Nephron (organoid): Measurements from ENCODE around the gene NCAM2.

Experiments
- H3K27ac Mint-ChIP-seq, 3 experiments: 2 replicates each; pipeline ENCODE4 v1.8.0; 2020; ENCODE audit warnings: mixed read lengths in 3 of 3, mild to moderate bottlenecking in 2 of 3, moderate library complexity in 1 of 3
- H3K27me3 Mint-ChIP-seq: 2 replicates; pipeline ENCODE4 v1.8.0; 2021; ENCODE audit warnings: low read depth, mild to moderate bottlenecking, moderate library complexity, mixed read lengths
- H3K36me3 Mint-ChIP-seq: 2 replicates; pipeline ENCODE4 v1.8.0; 2020; ENCODE audit warnings: low read depth, mixed read lengths
- H3K4me1 Mint-ChIP-seq: 2 replicates; pipeline ENCODE4 v1.8.0; 2020; ENCODE audit warnings: mixed read lengths
- H3K4me3 Mint-ChIP-seq, 3 experiments: 2 replicates each; pipeline ENCODE4 v1.8.0; 2020; ENCODE audit warnings: mild to moderate bottlenecking in 3 of 3, mixed read lengths in 3 of 3, moderate library complexity in 2 of 3
- H3K9me3 Mint-ChIP-seq: 2 replicates; pipeline ENCODE4 v1.8.0; 2020; ENCODE audit warnings: mixed read lengths
- TF ChIP-seq, protein P1 (sequence below), 3 experiments: fragments of 200-600 bp; sonication (generic); IDR thresholded peaks; one replicate each; pipeline ENCODE4 v1.5.0; 2021; ENCODE audit warnings: antibody characterized with exemption in 3 of 3; ENCODE audit not compliant: unreplicated experiment in 3 of 3

NCAM2 gene

GRCh38 chr21:21103692-21104091 lies 105.5 kb downstream of the NCAM2 start:
- no peaks in the 10 kb centered on the region for H3K27me3 Mint-ChIP-seq
- TF ChIP-seq, protein P1, sequence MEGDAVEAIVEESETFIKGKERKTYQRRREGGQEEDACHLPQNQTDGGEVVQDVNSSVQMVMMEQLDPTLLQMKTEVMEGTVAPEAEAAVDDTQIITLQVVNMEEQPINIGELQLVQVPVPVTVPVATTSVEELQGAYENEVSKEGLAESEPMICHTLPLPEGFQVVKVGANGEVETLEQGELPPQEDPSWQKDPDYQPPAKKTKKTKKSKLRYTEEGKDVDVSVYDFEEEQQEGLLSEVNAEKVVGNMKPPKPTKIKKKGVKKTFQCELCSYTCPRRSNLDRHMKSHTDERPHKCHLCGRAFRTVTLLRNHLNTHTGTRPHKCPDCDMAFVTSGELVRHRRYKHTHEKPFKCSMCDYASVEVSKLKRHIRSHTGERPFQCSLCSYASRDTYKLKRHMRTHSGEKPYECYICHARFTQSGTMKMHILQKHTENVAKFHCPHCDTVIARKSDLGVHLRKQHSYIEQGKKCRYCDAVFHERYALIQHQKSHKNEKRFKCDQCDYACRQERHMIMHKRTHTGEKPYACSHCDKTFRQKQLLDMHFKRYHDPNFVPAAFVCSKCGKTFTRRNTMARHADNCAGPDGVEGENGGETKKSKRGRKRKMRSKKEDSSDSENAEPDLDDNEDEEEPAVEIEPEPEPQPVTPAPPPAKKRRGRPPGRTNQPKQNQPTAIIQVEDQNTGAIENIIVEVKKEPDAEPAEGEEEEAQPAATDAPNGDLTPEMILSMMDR (IDR thresholded peaks at IDR 0.05; ENCODE audit: unreplicated experiment in 3 of 3): no peak
- no peaks in the 10 kb centered on the region for H3K9me3 Mint-ChIP-seq

GRCh38 chr21:21109736-21110135 lies 111.5 kb downstream of the NCAM2 start:
- Mint-ChIP-seq H3K4me3 (no peak overlapping the region), H3K27ac (no peak overlapping the region), H3K4me1 (no peaks in the 10 kb centered on the region), H3K9me3 (no peaks in the 10 kb centered on the region), H3K27me3 (no peaks in the 10 kb centered on the region), H3K36me3 (no peaks in the 10 kb centered on the region)
- TF ChIP-seq, protein P1 (IDR thresholded peaks at IDR 0.05; ENCODE audit: unreplicated experiment in 3 of 3): no peak

More at GRCh38 chr21:21103692-21104091, 105.5 kb downstream of the NCAM2 start:
- Mint-ChIP-seq H3K4me3 (no peak overlapping the region), H3K4me1 (no peaks in the 10 kb centered on the region), H3K27ac (no peak overlapping the region), H3K36me3 (no peaks in the 10 kb centered on the region)

DNA sequence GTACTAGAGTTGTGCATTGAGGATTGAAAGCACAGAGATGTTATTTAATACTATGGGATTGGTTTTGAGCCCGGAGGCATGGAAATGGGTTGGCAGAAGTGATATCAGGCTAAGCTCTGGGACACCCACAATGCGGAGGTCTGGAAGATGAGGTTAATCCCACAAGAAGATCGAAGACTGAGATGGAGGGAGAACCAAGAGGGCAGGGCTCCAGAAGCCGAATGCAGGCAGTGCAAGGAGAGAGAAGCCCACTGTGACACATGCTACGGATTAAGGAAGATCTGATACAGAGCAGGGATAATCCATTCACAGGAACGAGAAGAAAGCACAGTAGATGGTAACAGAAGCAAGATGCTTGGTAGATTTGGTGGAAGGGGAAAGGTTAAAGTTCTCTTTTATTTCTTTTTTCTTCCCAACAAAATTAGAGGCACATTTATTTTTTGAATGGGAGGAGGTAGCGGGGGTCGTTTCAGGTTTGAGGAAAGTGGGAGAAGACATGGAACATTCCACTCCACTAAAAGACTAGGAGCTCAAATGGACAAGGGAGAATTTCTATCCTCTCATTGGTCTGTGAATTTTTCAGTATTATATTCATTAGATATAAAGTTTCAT lies 113.2 kb downstream of the NCAM2 start:
- H3K9me3 Mint-ChIP-seq: no peaks in the 10 kb centered on the region
- no peak overlapping the region for H3K4me3 Mint-ChIP-seq
- H3K27me3 Mint-ChIP-seq: no peaks in the 10 kb centered on the region
- no peaks in the 10 kb centered on the region for H3K36me3 Mint-ChIP-seq
- no peak overlapping the region for H3K27ac Mint-ChIP-seq
- TF ChIP-seq, protein P1 (IDR thresholded peaks at IDR 0.05; ENCODE audit: unreplicated experiment in 3 of 3): no peak
- H3K4me1 Mint-ChIP-seq: no peaks in the 10 kb centered on the region

GRCh38 chr21:21114461-21114860 lies 116.3 kb downstream of the NCAM2 start:
- no peak overlapping the region for H3K27ac Mint-ChIP-seq
- TF ChIP-seq, protein P1 (IDR thresholded peaks at IDR 0.05; ENCODE audit: unreplicated experiment in 3 of 3): no peak
- H3K4me3 Mint-ChIP-seq: no peak overlapping the region
- no peaks in the 10 kb centered on the region for H3K36me3 Mint-ChIP-seq
- no peaks in the 10 kb centered on the region for H3K27me3 Mint-ChIP-seq
- no peaks in the 10 kb centered on the region for H3K4me1 Mint-ChIP-seq
- H3K9me3 Mint-ChIP-seq: no peaks in the 10 kb centered on the region

DNA sequence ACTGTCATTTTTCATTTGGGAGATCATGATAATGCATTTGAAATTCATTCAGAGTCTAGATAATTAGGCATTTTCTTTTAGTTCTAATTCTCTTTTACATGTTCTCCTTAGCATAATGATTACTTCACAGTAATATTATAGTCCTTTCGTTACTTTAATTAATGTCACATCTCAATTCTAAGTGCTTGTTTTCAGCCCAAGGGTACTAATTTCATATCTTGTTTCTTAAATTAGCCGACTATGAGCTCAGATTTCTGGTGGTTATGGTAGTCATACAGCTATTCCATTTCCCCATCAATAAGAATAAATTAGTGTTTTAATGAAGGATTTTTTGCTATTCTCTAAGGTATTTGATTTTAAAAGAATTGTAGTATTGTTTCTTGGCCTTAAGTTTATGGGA lies 120.9 kb downstream of the NCAM2 start:
- H3K27me3 Mint-ChIP-seq: no peaks in the 10 kb centered on the region
- TF ChIP-seq, protein P1 (IDR thresholded peaks at IDR 0.05; ENCODE audit: unreplicated experiment in 3 of 3): no peak
- no peak overlapping the region for H3K27ac Mint-ChIP-seq
- no peaks in the 10 kb centered on the region for H3K9me3 Mint-ChIP-seq
- no peak overlapping the region for H3K4me3 Mint-ChIP-seq
- H3K4me1 Mint-ChIP-seq: no peaks in the 10 kb centered on the region
- no peaks in the 10 kb centered on the region for H3K36me3 Mint-ChIP-seq

GRCh38 chr21:21122680-21123079 lies 124.5 kb downstream of the NCAM2 start:
- Mint-ChIP-seq H3K36me3 (no peaks in the 10 kb centered on the region), H3K4me1 (no peaks in the 10 kb centered on the region), H3K27ac (no peak overlapping the region), H3K27me3 (no peaks in the 10 kb centered on the region), H3K4me3 (no peak overlapping the region), H3K9me3 (no peaks in the 10 kb centered on the region)
- TF ChIP-seq, protein P1 (IDR thresholded peaks at IDR 0.05; ENCODE audit: unreplicated experiment in 3 of 3): no peak
